OCI-LY1 (cell line): ENCODE measurements around the gene RPLP2.

ENCODE experiments used
- EZH2 ChIP-seq: fragments of 200-600 bp; sonication (generic), shearing (Covaris generic); IDR thresholded peaks from 2 replicates; pipeline ENCODE4 v1.8.0; 2017; ENCODE audit warnings: borderline replicate concordance, mixed run types, mild to moderate bottlenecking, antibody characterized with exemption, low read length, moderate library complexity, mixed read lengths
- TF ChIP-seq, protein P1 (sequence below): fragments of 200-600 bp; sonication (generic), shearing (Covaris generic); IDR thresholded peaks from 2 replicates; pipeline ENCODE4 v1.5.1; 2017; ENCODE audit warnings: mild to moderate bottlenecking, antibody characterized with exemption, low read length, moderate library complexity, mixed read lengths

DNA sequence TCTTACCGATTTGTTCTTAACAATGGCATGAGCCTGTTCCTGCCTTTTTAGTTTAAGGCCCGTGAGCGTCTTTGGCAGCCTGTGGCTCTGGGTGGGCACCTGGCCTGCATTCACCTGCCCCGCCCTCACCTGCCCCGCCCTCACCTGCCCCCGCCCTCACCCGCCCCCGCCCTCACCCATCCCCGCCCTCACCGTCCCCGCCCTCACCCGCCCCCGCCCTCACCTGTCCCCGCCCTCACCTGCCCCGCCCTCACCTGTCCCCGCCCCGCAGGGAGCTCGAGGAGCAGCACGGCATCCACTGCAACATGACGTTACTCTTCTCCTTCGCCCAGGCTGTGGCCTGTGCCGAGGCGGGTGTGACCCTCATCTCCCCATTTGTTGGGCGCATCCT is 46.7 kb upstream of the RPLP2 start:
- TF ChIP-seq, protein P1, sequence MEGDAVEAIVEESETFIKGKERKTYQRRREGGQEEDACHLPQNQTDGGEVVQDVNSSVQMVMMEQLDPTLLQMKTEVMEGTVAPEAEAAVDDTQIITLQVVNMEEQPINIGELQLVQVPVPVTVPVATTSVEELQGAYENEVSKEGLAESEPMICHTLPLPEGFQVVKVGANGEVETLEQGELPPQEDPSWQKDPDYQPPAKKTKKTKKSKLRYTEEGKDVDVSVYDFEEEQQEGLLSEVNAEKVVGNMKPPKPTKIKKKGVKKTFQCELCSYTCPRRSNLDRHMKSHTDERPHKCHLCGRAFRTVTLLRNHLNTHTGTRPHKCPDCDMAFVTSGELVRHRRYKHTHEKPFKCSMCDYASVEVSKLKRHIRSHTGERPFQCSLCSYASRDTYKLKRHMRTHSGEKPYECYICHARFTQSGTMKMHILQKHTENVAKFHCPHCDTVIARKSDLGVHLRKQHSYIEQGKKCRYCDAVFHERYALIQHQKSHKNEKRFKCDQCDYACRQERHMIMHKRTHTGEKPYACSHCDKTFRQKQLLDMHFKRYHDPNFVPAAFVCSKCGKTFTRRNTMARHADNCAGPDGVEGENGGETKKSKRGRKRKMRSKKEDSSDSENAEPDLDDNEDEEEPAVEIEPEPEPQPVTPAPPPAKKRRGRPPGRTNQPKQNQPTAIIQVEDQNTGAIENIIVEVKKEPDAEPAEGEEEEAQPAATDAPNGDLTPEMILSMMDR: no peak
- no peak for TF ChIP-seq EZH2
